Activated T-cell treated with anti-CD3 and anti-CD28 coated beads for 4 hours (primary cell): ENCODE results near the gene NOXRED1.
A peak's percentile ranks its signal among the peaks of the same experiment; 100 is the strongest.
"Not testable (repeated sequence)": the region's sequence is repeated elsewhere in the genome, so short reads cannot be mapped to it uniquely, and the experiment has no call there.

Experiments
- DNase-seq: peaks from one replicate; pipeline ENCODE4 v3.0.0-alpha.2; 2020

The NOXRED1 gene

GRCh38 chr14:77423423-77423822 lies at the start of gene NOXRED1:
Gene NOXRED1, minus strand, starts transcription at chr14:77423523. Its CDS starts 634 bp downstream, at chr14:77422889.
- no peak for DNase-seq

GRCh38 chr14:77470224-77470870 lies 47.0 kb upstream of the NOXRED1 start:
- no peak for DNase-seq

DNA sequence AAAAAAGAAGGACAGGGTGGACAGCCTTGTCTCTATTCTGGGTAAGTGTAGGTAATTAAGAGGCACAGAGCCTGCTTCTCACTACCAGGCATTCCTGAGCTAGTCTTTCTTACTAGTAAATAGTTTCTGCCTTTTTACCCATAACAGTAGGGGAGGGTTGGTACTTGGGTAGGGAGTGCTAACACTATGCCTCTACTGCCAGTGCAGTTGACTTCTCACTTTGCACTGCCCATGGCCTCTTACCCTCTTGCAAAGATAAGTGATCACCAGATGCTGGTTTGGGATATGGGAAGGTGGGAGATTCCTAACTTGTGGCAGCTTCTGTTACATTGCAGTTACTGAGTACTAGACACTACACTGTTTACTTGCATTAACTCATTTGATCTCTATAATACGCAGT lies 46.2 kb upstream of the NOXRED1 start:
- no peak for DNase-seq

DNA sequence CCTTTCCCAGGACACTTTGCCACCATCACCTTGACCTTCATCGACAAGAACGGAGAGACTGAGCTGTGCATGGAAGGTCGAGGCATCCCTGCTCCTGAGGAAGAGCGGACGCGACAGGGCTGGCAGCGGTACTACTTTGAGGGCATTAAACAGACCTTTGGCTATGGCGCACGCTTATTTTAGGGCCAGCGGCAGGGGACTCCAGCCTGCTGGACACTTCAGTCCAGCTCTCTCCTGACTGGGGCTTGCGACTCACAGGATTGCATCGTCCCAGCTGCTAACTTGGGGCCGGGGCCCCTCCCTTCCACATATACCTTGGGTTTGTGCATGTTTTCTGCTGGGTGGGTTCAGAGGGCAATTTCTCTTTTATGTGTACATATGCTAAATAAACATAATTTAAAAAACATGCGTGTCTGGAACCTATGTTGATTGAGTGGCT lies 45.8 kb upstream of the NOXRED1 start:
- no peak for DNase-seq

DNA sequence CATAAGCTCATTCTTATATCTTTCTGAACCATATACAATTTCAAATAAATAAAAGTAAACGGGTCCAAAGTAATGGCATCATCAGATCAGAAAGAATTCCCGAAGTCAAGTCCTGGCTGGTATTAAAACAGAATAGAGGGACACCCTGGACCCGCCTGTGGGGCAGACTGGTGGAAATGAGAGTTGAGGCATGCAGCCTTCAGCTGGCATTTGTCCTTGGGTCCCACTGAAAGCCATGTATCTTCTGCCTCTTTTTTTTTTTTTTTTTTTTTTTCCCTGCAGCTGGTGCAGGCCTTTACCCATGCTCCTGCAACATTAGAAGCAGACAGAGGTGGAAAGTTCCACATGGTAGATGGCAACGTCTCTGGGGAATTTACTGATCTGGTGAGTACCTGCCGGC lies 44.5 kb upstream of the NOXRED1 start:
- no peak for DNase-seq

GRCh38 chr14:77459072-77459723 lies 35.9 kb upstream of the NOXRED1 start:
- DNase-seq, result peak; percentile 52

DNA sequence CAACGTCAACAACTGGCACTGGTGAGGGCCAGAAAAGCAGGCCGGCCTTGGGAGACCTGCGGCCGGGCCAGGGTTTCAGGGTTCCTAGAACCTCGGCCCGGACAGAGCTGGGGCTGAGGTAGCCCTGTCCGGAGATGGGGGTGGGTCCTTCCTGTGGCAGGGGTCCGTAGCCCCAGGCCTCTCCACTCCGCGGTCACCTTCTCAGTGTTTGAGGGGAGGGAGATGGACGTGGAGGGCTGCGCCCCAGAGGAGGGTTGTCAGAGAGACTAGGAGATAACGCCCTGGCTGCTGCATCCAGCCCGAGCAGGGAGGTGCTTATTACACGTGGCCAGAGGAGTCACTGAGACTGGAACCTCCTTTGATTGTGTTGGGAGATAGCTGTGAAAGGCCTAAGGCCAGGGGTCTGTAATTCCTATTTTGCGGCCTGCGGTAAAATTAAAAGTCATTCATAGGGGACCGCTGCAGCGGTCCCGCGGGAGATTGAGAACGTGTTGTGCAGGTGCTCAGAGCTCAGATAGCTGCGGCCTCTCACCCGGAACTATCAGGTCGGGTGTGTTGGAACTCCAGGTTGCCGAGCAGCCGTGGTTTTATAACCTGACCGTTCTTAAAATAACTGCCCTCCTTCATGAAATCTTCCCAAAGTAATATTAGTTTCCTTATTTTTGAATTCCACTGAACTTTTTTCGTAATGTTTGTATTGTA lies 35.1 kb upstream of the NOXRED1 start:
- peak; percentile 7 for DNase-seq

DNA sequence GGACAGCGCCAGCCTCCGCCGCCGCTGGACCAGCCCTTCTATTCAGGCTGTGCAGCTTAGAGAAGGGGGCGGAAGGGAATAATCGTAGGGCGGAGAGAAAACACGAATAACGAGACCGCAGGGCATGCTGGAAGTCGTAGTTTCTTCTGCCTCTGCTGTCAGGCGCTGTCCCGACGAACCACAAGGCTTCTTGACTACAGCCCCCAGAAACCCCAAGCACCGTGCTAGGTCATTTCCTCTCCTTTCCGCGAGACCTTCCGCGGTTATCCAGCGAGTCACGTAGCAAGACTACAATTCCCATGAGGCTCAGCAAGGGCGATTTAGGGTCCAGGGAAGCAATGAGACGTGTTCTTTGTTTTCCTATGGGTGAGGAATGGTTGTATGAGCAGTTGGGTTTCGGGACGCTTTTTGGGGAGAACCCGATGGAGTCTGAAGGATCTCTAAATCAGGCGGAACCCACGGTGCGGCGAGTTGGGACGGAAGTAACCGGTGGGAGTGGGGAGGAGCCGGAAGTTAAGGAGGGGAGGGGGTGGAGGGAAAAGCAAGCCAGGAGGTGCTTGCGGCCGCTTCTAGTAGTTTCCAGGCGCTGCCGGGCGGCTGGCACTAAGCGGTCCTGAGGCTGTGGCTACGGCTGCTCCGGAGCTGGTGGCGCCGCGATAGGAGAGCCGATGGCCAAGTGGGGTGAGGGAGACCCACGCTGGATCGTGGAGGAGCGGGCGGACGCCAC lies 34.4 kb upstream of the NOXRED1 start, which contains the start of the genes AHSA1 and VIPAS39:
TSS of gene AHSA1 (plus strand) at position 572 of the 727 bp plus-strand sequence. CDS start at position 669, 97 bp downstream.
TSS of gene VIPAS39 (minus strand) at position 80 of the 727 bp plus-strand sequence. CDS start 3,499 bp downstream, outside the sequence.
- DNase-seq, result peak; percentile 84

GRCh38 chr14:77457115-77457521 lies 33.8 kb upstream of the NOXRED1 start:
- DNase-seq, result no peak

- no peak for DNase-seq
Observed at GRCh38 chr14:77455966-77456640, 32.8 kb upstream of the NOXRED1 start.

GRCh38 chr14:77442196-77442595 lies 18.9 kb upstream of the NOXRED1 start:
- DNase-seq, result no peak

DNA sequence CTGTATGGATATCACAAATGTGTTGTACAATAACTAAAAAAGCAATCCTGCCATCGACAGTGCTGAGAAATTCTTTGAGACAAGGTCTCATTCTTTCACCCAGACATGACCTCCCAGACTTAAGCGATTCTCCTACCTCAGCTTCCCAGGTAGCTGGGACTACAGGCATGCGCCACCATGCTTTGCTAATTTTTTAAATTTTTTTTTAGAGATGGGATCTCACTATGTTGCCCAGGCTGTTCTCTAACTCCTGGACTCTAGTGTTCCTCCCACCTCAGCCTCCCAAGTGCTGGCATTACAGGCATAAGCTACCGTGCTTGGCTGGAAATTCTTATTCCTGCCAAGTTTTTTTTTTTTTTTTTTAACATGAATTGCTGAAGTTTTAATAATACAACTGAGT lies 16.5 kb upstream of the NOXRED1 start:
- no peak for DNase-seq

- DNase-seq, result no peak
Observed at GRCh38 chr14:77438596-77438995, 15.3 kb upstream of the NOXRED1 start.

- no peak for DNase-seq
Observed at GRCh38 chr14:77436042-77436441, 12.7 kb upstream of the NOXRED1 start.

- DNase-seq, result no peak
Observed at GRCh38 chr14:77426396-77426795, 3.1 kb upstream of the NOXRED1 start.

- no peak for DNase-seq
Observed at GRCh38 chr14:77424862-77425261, 1.5 kb upstream of the NOXRED1 start.

- DNase-seq, result no peak
Observed at GRCh38 chr14:77421201-77421600, 2.1 kb downstream of the NOXRED1 start.

DNA sequence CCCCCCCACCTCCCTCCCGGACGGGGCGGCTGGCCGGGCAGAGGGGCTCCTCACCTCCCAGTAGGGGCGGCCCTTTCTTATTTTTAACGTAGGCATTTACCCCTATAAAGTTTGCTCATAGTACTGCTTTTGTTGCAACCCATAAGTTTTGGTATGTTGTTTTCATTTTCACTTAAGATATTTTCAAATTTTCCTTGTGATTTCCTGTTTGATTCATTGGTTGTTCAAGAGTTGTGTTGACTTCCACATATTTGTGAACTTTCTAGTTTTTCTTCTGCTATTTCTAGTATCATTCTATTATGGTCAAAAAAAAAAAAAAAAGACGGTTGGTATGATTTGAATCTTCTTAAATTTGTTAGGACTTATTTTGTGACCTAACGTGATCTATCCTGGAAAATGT lies 6.5 kb downstream of the NOXRED1 start:
- DNase-seq, result no peak

GRCh38 chr14:77416098-77416497 lies 7.2 kb downstream of the NOXRED1 start:
- DNase-seq, result not testable (repeated sequence)

DNA sequence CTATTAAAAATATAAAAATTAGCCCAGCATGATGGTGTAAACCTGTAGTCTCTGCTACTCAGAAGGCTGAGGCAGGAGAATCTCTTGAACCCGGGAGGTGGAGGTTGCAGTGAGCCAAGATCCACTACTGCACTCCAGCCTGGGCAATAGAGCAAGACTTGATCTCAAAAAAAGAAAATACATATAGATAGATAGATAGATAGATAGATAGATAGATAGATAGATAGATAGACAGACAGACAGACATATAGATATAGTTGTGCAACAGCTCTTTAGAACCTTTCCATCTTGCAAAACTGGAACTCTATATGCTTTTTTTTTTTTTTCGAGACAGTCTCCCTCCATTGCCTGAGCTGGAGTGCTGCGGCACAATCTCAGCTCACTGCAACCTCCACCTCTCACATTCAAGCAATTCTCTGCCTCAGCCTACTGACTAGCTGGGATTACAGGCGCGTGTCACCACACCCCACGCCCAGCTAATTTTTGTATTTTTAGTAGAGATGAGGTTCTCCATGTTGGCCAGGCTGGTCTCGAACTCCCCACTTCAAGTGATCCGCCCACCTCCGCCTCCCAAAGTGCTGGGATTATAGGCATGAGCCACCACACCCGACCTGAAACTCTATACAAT lies 7.8 kb downstream of the NOXRED1 start:
- not testable (repeated sequence) for DNase-seq

- DNase-seq, result no peak
Observed at GRCh38 chr14:77409131-77409533, 14.2 kb downstream of the NOXRED1 start.

DNA sequence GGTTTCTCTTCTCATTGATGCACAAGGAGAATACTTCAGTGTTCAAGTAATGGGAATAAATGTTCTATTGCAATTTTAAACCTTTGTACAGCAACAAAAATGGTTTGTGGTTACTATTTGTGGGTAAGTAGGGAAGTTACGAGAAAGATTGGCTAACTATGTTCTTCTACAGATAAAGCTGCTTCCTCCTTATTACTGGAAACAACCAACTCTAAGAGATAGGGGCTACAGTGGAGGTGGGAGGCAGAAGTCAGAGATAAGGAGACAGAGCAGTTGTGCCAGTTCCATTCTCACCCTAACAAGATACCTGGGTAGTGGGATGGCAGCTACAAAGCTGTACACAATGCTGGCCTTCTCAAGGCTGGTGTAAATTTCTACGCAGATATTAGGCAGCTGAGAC lies 16.2 kb downstream of the NOXRED1 start:
- no peak for DNase-seq
